Lung (tissue), 16 donors: Measurements from ENCODE around the gene HSD3B7. TPM values are rescaled to one million over a fixed set of nuclear protein-coding genes. Genes with fewer than 3 reads are reported as not detected.
"Not testable (repeated sequence)": the region's sequence is repeated elsewhere in the genome, so short reads cannot be mapped to it uniquely, and the experiment has no call there.

Source experiments
- ATAC-seq: fragments of 200-7000 bp; cut with Tn5 transposase; one replicate; pipeline ENCODE4 v1.9.1; 2020; ENCODE audit warnings: moderate number of reproducible peaks; ENCODE audit not compliant: insufficient read depth, low FRiP score
- DNase-seq, 3 donors: peaks; one replicate each; pipeline ENCODE4 v3.0.0-alpha.2; 2013 to 2017
- H3K27ac ChIP-seq, 2 donors: one replicate each; pipeline ENCODE4 v1.5.1; 2013; ENCODE audit warnings: mild to moderate bottlenecking in 2 of 2, moderate library complexity in 2 of 2, control low read depth in 1 of 2, inconsistent platforms in 1 of 2, low read depth in 1 of 2, low read length in 1 of 2
- H3K27me3 ChIP-seq, 3 donors: one replicate each; pipeline ENCODE4 v1.5.1; 2013; ENCODE audit warnings: low read length in 2 of 3; ENCODE audit not compliant: control insufficient read depth in 3 of 3, insufficient read depth in 3 of 3
- H3K36me3 ChIP-seq, 4 donors: one replicate each; pipeline ENCODE4 v1.5.1; 2013; ENCODE audit warnings: low read length in 4 of 4, mild to moderate bottlenecking in 1 of 4, moderate library complexity in 1 of 4; ENCODE audit not compliant: control insufficient read depth in 4 of 4, insufficient read depth in 4 of 4
- H3K4me1 ChIP-seq, 5 donors: one replicate each; pipeline ENCODE4 v1.5.1; 2013; ENCODE audit warnings: low read length in 5 of 5, mild to moderate bottlenecking in 2 of 5, moderate library complexity in 1 of 5; ENCODE audit not compliant: control insufficient read depth in 5 of 5, insufficient read depth in 5 of 5
- H3K4me3 ChIP-seq: one replicate; pipeline ENCODE4 v1.5.1; 2013; ENCODE audit warnings: mild to moderate bottlenecking, control low read depth, moderate library complexity
- H3K9ac ChIP-seq, 2 donors: one replicate each; pipeline ENCODE4 v1.5.1; 2013; ENCODE audit warnings: low read length in 2 of 2, control low read depth in 1 of 2; ENCODE audit not compliant: insufficient read depth in 1 of 2
- H3K9me3 ChIP-seq, 4 donors: one replicate each; pipeline ENCODE4 v1.5.1; 2013; ENCODE audit warnings: low read length in 3 of 4, mild to moderate bottlenecking in 1 of 4, moderate library complexity in 1 of 4; ENCODE audit not compliant: control insufficient read depth in 4 of 4, insufficient read depth in 3 of 4
- WGBS, 2 donors: extraction: QIAGEN DNeasy Blood & Tissue Kit; methylation state at CpG; one replicate each; pipeline ENCODE4 v1.1.7; 2013; 5-methylcytosine and 5-hydroxymethylcytosine counted together
- long read RNA-seq, 5 donors: transcript quantifications; one replicate each; lab custom pipeline, GENCODE V29; 2026
- polyA plus RNA-seq, 2 donors: library from polyadenylated mRNA; stranded (reverse); fragments of 200-250 nt; gene quantifications; one replicate each; pipeline ENCODE4 v1.2.1, GENCODE V29; 2013
- total RNA-seq, 2 donors: library from RNA; depleted of rRNA in 1 of 2; stranded (reverse); fragments of >200 nt in 1 of 2; gene quantifications; one replicate each; pipeline ENCODE4 v1.2.1, GENCODE V29; 2014 to 2021
- TF ChIP-seq, protein P1 (sequence below): IDR thresholded peaks from 2 replicates; pipeline ENCODE4 v1.5.1; 2012; ENCODE audit warnings: mild to moderate bottlenecking; ENCODE audit errors: control extremely low read depth, extremely low read depth
- donor health status: control.
- donor health status: control.
- donor health status: Bipolar disorder and iron deficiency.
- donor health status: healthy.
- donor health status: DM: yes; HTN: yes; CAD: no.

The HSD3B7 gene
- total RNA-seq (10 to 100 TPM in 1 of 2 donors, 1 to 10 TPM in 1; 6.2 to 34.5 TPM), polyA plus RNA-seq (10 to 100 TPM; 20.2 to 21.1 TPM)
- long read RNA-seq, donor 1, partial matches to known transcripts = 0 of 2 reads
- long read RNA-seq, donor 1, other reads (novel, unspliced or antisense) = 0 of 2 reads
- long read RNA-seq, donor 2, partial matches to known transcripts = 7 of 8 reads
- long read RNA-seq, donor 2, other reads (novel, unspliced or antisense) = 0 of 8 reads
- long read RNA-seq, donor 3, partial matches to known transcripts = 0 of 3 reads
- long read RNA-seq, donor 3, other reads (novel, unspliced or antisense) = 0 of 3 reads
- long read RNA-seq, donor 4, partial matches to known transcripts = 0 of 1 reads
- long read RNA-seq, donor 4, other reads (novel, unspliced or antisense) = 0 of 1 reads
- long read RNA-seq, donor 5, partial matches to known transcripts = 0 of 1 reads
- long read RNA-seq, donor 5, other reads (novel, unspliced or antisense) = 0 of 1 reads

DNA sequence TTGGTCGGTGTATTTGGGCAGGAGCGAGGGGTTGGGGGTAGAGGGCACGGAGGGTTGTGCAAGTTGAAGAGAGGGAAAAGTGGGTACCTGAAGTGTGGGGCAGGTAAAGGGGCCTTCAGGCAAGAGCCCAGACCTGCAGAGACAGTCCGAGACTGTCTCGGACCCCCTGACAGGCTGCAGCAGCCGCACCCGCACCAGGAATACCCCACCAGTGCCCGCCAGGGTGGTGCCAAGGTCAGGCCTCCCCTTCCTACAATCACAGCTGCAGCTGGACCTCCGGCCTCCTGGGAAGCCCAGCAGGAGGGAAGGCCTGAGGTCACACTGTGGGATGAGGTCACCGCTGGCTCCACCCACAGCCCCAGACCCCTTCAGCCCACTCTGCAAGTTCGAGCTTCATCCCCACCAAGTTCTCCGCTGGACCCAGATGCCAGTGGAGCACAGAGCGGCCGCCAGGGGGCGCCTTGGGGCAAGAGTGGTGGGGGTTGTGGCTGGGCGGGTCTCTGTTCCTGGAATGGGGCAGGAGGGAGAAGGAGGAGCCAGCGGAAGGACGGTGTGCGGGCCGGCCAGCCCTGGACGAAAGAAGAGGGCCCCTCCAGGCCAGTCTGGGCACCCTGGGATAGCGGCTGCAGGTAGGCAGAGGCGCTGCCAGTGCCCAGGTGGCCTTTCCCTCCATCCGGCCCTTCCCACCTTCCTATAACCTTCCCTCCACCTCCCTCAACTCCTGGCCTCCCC is at the start of gene HSD3B7:
HSD3B7 (plus strand) TSS at position 539 of the 732 bp plus-strand sequence. CDS start 452 bp downstream, outside the sequence.
- H3K4me1 ChIP-seq = peaks cover 0 to 8% (median 0%) of the 10 kb centered on the region in 5 donors
- H3K4me3 ChIP-seq = peak within 1 kb of the TSS; percentile 36
- 34 to 46% methylated on average over 16 to 24 of the region's 24 CpGs for WGBS, 2 donors
- peaks cover 0 to 37% (median 18%) of the 10 kb centered on the region in 4 donors for H3K36me3 ChIP-seq
- peak; percentile 91 for ATAC-seq
- TF ChIP-seq, protein P1, sequence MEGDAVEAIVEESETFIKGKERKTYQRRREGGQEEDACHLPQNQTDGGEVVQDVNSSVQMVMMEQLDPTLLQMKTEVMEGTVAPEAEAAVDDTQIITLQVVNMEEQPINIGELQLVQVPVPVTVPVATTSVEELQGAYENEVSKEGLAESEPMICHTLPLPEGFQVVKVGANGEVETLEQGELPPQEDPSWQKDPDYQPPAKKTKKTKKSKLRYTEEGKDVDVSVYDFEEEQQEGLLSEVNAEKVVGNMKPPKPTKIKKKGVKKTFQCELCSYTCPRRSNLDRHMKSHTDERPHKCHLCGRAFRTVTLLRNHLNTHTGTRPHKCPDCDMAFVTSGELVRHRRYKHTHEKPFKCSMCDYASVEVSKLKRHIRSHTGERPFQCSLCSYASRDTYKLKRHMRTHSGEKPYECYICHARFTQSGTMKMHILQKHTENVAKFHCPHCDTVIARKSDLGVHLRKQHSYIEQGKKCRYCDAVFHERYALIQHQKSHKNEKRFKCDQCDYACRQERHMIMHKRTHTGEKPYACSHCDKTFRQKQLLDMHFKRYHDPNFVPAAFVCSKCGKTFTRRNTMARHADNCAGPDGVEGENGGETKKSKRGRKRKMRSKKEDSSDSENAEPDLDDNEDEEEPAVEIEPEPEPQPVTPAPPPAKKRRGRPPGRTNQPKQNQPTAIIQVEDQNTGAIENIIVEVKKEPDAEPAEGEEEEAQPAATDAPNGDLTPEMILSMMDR = peak; percentile 83
- peak within 1 kb of the TSS in 1 of 2 donors; percentile 18 for H3K27ac ChIP-seq
- DNase-seq = peak; percentile 79 to 88 (median 81)
- H3K9ac ChIP-seq = no peak within 1 kb of the TSS
- no peaks in the 10 kb centered on the region for H3K27me3 ChIP-seq
- no peaks in the 10 kb centered on the region for H3K9me3 ChIP-seq

DNA sequence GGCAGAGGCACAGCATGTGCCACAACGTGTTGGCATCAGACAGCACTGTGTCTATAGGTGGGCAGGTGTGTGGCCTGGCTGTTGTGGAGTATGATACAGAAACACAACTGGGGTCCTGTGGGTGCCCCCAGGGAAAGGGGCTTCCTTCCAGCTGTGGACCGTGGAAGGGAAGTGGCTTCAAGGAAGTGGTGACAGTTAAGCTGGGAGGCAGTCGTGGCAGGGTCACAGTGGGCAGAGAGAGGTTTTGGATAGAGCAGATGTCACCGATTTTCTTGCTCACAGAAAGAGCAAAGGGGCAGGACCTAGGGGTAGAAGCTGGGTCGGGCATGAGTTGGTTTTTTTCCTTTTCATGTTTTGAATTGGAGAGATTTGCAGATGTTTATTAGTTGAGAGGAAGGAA is 47.3 kb upstream of the HSD3B7 start:
- no peaks in the 10 kb centered on the region for H3K9me3 ChIP-seq
- no peak overlapping the region for H3K27ac ChIP-seq
- WGBS, 2 donors = 23 to 47% methylated on average over 5 of the region's 5 CpGs
- H3K4me3 ChIP-seq = no peak overlapping the region
- ATAC-seq (no peak), DNase-seq (no peak)
- no peak overlapping the region for H3K9ac ChIP-seq
- TF ChIP-seq, protein P1 = no peak
- H3K27me3 ChIP-seq = no peaks in the 10 kb centered on the region
- peaks cover 0 to 24% (median 13%) of the 10 kb centered on the region in 4 donors for H3K36me3 ChIP-seq
- H3K4me1 ChIP-seq = peaks cover 0 to 2% (median 0%) of the 10 kb centered on the region in 5 donors

DNA sequence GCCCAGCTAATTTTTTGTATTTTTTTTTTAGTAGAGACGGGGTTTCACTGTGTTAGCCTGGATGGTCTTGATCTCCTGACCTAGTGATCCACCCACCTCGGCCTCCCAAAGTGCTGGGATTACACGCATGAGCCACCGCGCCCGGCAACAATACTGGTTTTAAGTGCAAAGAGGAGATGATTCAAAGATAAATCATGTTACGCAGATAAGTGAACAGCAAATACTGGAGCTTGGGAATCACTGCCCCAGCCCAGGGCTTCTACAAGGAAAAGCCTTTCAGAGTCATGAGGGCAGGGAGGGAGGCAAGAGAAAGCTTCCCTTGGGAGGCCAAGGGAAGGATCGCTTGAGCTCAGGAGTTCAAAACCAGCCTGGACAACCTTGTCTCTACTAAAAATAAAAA is 45.4 kb upstream of the HSD3B7 start:
- not testable (repeated sequence) for H3K4me3 ChIP-seq, ATAC-seq, DNase-seq, H3K27me3 ChIP-seq, H3K9me3 ChIP-seq, H3K4me1 ChIP-seq, H3K27ac ChIP-seq, H3K9ac ChIP-seq
- 98 to 99% methylated on average over 8 of the region's 8 CpGs for WGBS, 2 donors
- H3K36me3 ChIP-seq = peaks cover 0 to 26% (median 19%) of the 10 kb centered on the region in 4 donors
